ENCODE results near the gene KRT79. TPM values are rescaled to one million over a fixed set of nuclear protein-coding genes. Genes with fewer than 3 reads are reported as not detected.

The KRT79 gene
- total RNA-seq, 1 donor from 2014 or later = 1.7 TPM

GRCh38 chr12:52813203-52813819 is 20.8 kb downstream of the KRT79 start:
- DNase-seq (ENCODE audit: extremely low spot score in 2 of 2) = no peak
- intact Hi-C loops (cut with DNase I) = no loop called here
- TF ChIP-seq CTCF (IDR thresholded peaks at IDR 0.05) (no peak), POLR2A (IDR thresholded peaks at IDR 0.05) (no peak), POLR2AphosphoS5 (IDR thresholded peaks at IDR 0.05; ENCODE audit: insufficient read depth in 1 of 2, low read depth in 1 of 2) (no peak)

GRCh38 chr12:52812749-52813148 is 21.4 kb downstream of the KRT79 start:
- H3K4me3 ChIP-seq = no peak overlapping the region
- H3K27me3 ChIP-seq = no peaks in the 10 kb centered on the region

More at GRCh38 chr12:52813203-52813819, 20.8 kb downstream of the KRT79 start:
- H3K4me1 ChIP-seq = no peaks in the 10 kb centered on the region
- H3K4me3 ChIP-seq = no peak overlapping the region
- no peaks in the 10 kb centered on the region for H3K27me3 ChIP-seq
- H3K27ac ChIP-seq = no peak overlapping the region
- H3K36me3 ChIP-seq = no peaks in the 10 kb centered on the region
- H3K9me3 ChIP-seq = no peaks in the 10 kb centered on the region

GRCh38 chr12:52812073-52812400 is 22.1 kb downstream of the KRT79 start:
- H3K4me3 ChIP-seq = no peak overlapping the region
- H3K27me3 ChIP-seq = no peaks in the 10 kb centered on the region
- no peak overlapping the region for H3K27ac ChIP-seq
- H3K4me1 ChIP-seq = no peaks in the 10 kb centered on the region
- H3K36me3 ChIP-seq = no peaks in the 10 kb centered on the region
- no peak for TF ChIP-seq CTCF (IDR thresholded peaks at IDR 0.05)
- H3K9me3 ChIP-seq = no peaks in the 10 kb centered on the region
- DNase-seq (ENCODE audit: extremely low spot score in 2 of 2) = no peak
- intact Hi-C loops (cut with DNase I) = no loop called here

More at GRCh38 chr12:52812749-52813148, 21.4 kb downstream of the KRT79 start:
- TF ChIP-seq CTCF (IDR thresholded peaks at IDR 0.05) = no peak
- no peak for TF ChIP-seq POLR2A (IDR thresholded peaks at IDR 0.05)
- TF ChIP-seq POLR2AphosphoS5 (IDR thresholded peaks at IDR 0.05; ENCODE audit: insufficient read depth in 1 of 2, low read depth in 1 of 2) = no peak
- Histone ChIP-seq H3K4me1 (no peaks in the 10 kb centered on the region), H3K36me3 (no peaks in the 10 kb centered on the region), H3K9me3 (no peaks in the 10 kb centered on the region), H3K27ac (no peak overlapping the region)
- DNase-seq (ENCODE audit: extremely low spot score in 2 of 2) = no peak
- intact Hi-C loops (cut with DNase I) = no loop called here

GRCh38 chr12:52811191-52812072 is 22.7 kb downstream of the KRT79 start:
- intact Hi-C loops (cut with DNase I) = no loop called here
- Histone ChIP-seq H3K36me3 (no peaks in the 10 kb centered on the region), H3K9me3 (no peaks in the 10 kb centered on the region), H3K4me1 (no peaks in the 10 kb centered on the region), H3K27me3 (no peaks in the 10 kb centered on the region), H3K4me3 (no peak overlapping the region), H3K27ac (no peak overlapping the region)
- TF ChIP-seq CTCF (IDR thresholded peaks at IDR 0.05) (no peak), POLR2A (IDR thresholded peaks at IDR 0.05) (no peak), POLR2AphosphoS5 (IDR thresholded peaks at IDR 0.05; ENCODE audit: insufficient read depth in 1 of 2, low read depth in 1 of 2) (no peak)
- DNase-seq (ENCODE audit: extremely low spot score in 2 of 2) = no peak

- no peak for TF ChIP-seq CTCF (IDR thresholded peaks at IDR 0.05)
- no peak for TF ChIP-seq POLR2AphosphoS5 (IDR thresholded peaks at IDR 0.05; ENCODE audit: insufficient read depth in 1 of 2, low read depth in 1 of 2)
- TF ChIP-seq POLR2A (IDR thresholded peaks at IDR 0.05) = no peak
- no peaks in the 10 kb centered on the region for H3K36me3 ChIP-seq
- H3K4me1 ChIP-seq = no peaks in the 10 kb centered on the region
- intact Hi-C loops (cut with DNase I) = no loop called here
- no peak for DNase-seq (ENCODE audit: extremely low spot score in 2 of 2)
- no peaks in the 10 kb centered on the region for H3K27me3 ChIP-seq
- no peaks in the 10 kb centered on the region for H3K9me3 ChIP-seq
- no peak overlapping the region for H3K27ac ChIP-seq
- no peak overlapping the region for H3K4me3 ChIP-seq
These were observed 23.6 kb downstream of the KRT79 start for GRCh38 chr12:52810554-52810953.

Data from vagina (tissue), 2 donors.